Heart left ventricle (tissue), 13 donors: ENCODE measurements around the gene DRGX.

Source experiments
- CTCF ChIP-seq, 12 donors: fragments of 200-600 bp; sonication (generic) in 4 of 12; IDR thresholded peaks; one replicate each; pipeline versions ENCODE4 v1.5.0 to v1.8.0; 2018 to 2022; ENCODE audit warnings: antibody characterized with exemption in 12 of 12, mild to moderate bottlenecking in 5 of 12
- POLR2A ChIP-seq, 2 donors: fragments of 450-650 bp; IDR thresholded peaks; one replicate each; pipeline ENCODE4 v1.6.1; 2017; ENCODE audit warnings: antibody characterized with exemption in 2 of 2, mild to moderate bottlenecking in 2 of 2, moderate library complexity in 2 of 2
- donor health status: ischemic (EF 13 %, LVEDD 7.1; RV severe dilation, severe dysfunction).
- donor health status: DM: no; HTN: yes; CAD: no.
- donor health status: DM: no; HTN: no; CAD: no.
- donor health status: ischemic (EF 25% LVEDD 6.9; RV normal size, moderate dysfunction).
- donor health status: ischemic (EF 25% LVEDD 5.7; RV mildly dilated, moderate dysfunction).
- donor health status: ischemic (EF 35%, LVEDD 5.7; RV mildly dilated, moderate dysfunction).
- donor health status: nonischemic (EF 11% LVEDD 7.7; RV severe dilation, severe dysfunction).
- donor health status: DM: yes; HTN: yes; CAD: no.
- donor health status: PGD.
- donor health status: ischemic (EF 29% LVEDD 5.4; RV normal size, mild dysfunction).
- donor health status: nonischemic (EF 23%, LVEDD 6.1; RV moderate dilation, normal function).

GRCh38 chr10:49388161-49388560, 7.7 kb downstream of the DRGX start:
- TF ChIP-seq POLR2A (IDR thresholded peaks at IDR 0.05): no peak
- TF ChIP-seq CTCF (IDR thresholded peaks at IDR 0.05): no peak
